Glutamatergic neuron (in vitro differentiated cells): ENCODE data around the gene TSSK2. TPM values are rescaled to one million over a fixed set of nuclear protein-coding genes. Genes with fewer than 3 reads are reported as not detected.

Source experiments
- DNase-seq: peaks from one replicate; pipeline ENCODE4 v3.0.0; 2022
- H3K27ac Mint-ChIP-seq: one replicate; pipeline ENCODE4 v1.8.0; 2020; ENCODE audit warnings: mild to moderate bottlenecking, mixed read lengths, inconsistent platforms; ENCODE audit not compliant: unreplicated experiment
- H3K27me3 Mint-ChIP-seq: one replicate; pipeline ENCODE4 v1.8.0; 2020; ENCODE audit warnings: mild to moderate bottlenecking, moderate library complexity, mixed read lengths, inconsistent platforms; ENCODE audit not compliant: unreplicated experiment
- H3K36me3 Mint-ChIP-seq: one replicate; pipeline ENCODE4 v1.8.0; 2020; ENCODE audit warnings: mild to moderate bottlenecking, mixed read lengths, inconsistent platforms; ENCODE audit not compliant: unreplicated experiment
- H3K4me1 Mint-ChIP-seq: one replicate; pipeline ENCODE4 v1.8.0; 2020; ENCODE audit warnings: mild to moderate bottlenecking, low read depth, mixed read lengths, inconsistent platforms; ENCODE audit not compliant: unreplicated experiment
- H3K4me3 Mint-ChIP-seq: one replicate; pipeline ENCODE4 v1.8.0; 2020; ENCODE audit warnings: mild to moderate bottlenecking, mixed read lengths, inconsistent platforms; ENCODE audit not compliant: unreplicated experiment
- H3K9me3 Mint-ChIP-seq: one replicate; pipeline ENCODE4 v1.8.0; 2020; ENCODE audit warnings: mild to moderate bottlenecking, moderate library complexity, mixed read lengths, inconsistent platforms; ENCODE audit not compliant: unreplicated experiment
- CTCF ChIP-seq: fragments of 200-600 bp; sonication (generic); IDR thresholded peaks from one replicate; pipeline ENCODE4 v1.5.0; 2021; ENCODE audit not compliant: partially characterized antibody, unreplicated experiment
- total RNA-seq: library from RNA; stranded (reverse); fragmentation: NEBNext Ultra II Directional; extraction: Animal tissue kit (Norgen Biotek cat#: 25700); gene quantifications from one replicate; pipeline ENCODE4 v1.2.1, GENCODE V29; 2021; ENCODE audit not compliant: unreplicated experiment

The TSSK2 gene
- total RNA-seq, 1 donor from 2014 or later = not detected

- Mint-ChIP-seq H3K36me3 (no peaks in the 10 kb centered on the region), H3K27ac (no peak overlapping the region), H3K27me3 (peaks cover 33% of the 10 kb centered on the region), H3K4me1 (peaks cover 13% of the 10 kb centered on the region), H3K9me3 (peaks cover 17% of the 10 kb centered on the region), H3K4me3 (peak overlapping the region; percentile 99)
- no peak for TF ChIP-seq CTCF
- no peak for DNase-seq
Observed at GRCh38 chr22:19169947-19170318, 38.8 kb downstream of the TSSK2 start.

GRCh38 chr22:19172213-19173046 lies 41.3 kb downstream of the TSSK2 start:
- Mint-ChIP-seq H3K4me1 (peaks cover 13% of the 10 kb centered on the region), H3K27me3 (peaks cover 29% of the 10 kb centered on the region), H3K9me3 (peaks cover 17% of the 10 kb centered on the region), H3K36me3 (no peaks in the 10 kb centered on the region), H3K27ac (peak overlapping the region; percentile 77), H3K4me3 (peak overlapping the region; percentile 99)
- no peak for DNase-seq
- no peak for TF ChIP-seq CTCF

GRCh38 chr22:19173047-19174035 lies 42.2 kb downstream of the TSSK2 start:
- Mint-ChIP-seq H3K4me1 (peaks cover 13% of the 10 kb centered on the region), H3K36me3 (no peaks in the 10 kb centered on the region), H3K27me3 (peaks cover 24% of the 10 kb centered on the region), H3K9me3 (peaks cover 16% of the 10 kb centered on the region), H3K4me3 (peak overlapping the region; percentile 99), H3K27ac (peak overlapping the region; percentile 59)
- no peak for TF ChIP-seq CTCF
- no peak for DNase-seq

- no peaks in the 10 kb centered on the region for H3K36me3 Mint-ChIP-seq
- H3K9me3 Mint-ChIP-seq = peaks cover 10% of the 10 kb centered on the region
- H3K27me3 Mint-ChIP-seq = peaks cover 19% of the 10 kb centered on the region
- DNase-seq = no peak
- TF ChIP-seq CTCF = no peak
- H3K4me1 Mint-ChIP-seq = peaks cover 13% of the 10 kb centered on the region
- no peak overlapping the region for H3K27ac Mint-ChIP-seq
- H3K4me3 Mint-ChIP-seq = no peak overlapping the region
Observed at GRCh38 chr22:19174106-19175025, 43.3 kb downstream of the TSSK2 start.
